GM12801 (cell line): ENCODE measurements around the gene TSSK1B.

Experiments
- TF ChIP-seq, protein P1 (sequence below): IDR thresholded peaks from one replicate; pipeline ENCODE4 v1.5.1; 2011; ENCODE audit warnings: control low read depth; ENCODE audit not compliant: insufficient read length; ENCODE audit errors: extremely low read depth

Gene TSSK1B

DNA sequence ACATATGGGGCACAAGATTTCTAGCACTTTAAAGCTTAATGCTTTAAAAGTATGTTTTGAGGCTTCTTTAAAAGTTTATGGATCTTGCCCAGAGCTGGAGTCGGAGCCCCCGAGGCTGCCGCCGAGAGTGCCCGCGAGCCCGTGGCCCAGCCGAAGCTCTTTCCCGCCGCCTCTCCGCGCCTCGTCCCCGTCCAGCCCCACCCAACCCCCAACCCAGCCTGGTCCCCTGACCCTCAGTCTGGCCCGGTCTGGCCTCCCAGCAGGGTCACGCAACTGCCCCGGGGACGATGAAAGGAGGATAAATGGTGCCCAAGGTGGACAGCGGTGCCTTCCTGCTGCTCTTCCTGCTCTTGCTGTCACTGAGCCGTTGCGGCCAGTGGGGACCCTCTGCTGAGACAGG lies 1.7 kb downstream of the TSSK1B start:
- TF ChIP-seq, protein P1, sequence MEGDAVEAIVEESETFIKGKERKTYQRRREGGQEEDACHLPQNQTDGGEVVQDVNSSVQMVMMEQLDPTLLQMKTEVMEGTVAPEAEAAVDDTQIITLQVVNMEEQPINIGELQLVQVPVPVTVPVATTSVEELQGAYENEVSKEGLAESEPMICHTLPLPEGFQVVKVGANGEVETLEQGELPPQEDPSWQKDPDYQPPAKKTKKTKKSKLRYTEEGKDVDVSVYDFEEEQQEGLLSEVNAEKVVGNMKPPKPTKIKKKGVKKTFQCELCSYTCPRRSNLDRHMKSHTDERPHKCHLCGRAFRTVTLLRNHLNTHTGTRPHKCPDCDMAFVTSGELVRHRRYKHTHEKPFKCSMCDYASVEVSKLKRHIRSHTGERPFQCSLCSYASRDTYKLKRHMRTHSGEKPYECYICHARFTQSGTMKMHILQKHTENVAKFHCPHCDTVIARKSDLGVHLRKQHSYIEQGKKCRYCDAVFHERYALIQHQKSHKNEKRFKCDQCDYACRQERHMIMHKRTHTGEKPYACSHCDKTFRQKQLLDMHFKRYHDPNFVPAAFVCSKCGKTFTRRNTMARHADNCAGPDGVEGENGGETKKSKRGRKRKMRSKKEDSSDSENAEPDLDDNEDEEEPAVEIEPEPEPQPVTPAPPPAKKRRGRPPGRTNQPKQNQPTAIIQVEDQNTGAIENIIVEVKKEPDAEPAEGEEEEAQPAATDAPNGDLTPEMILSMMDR: no peak

DNA sequence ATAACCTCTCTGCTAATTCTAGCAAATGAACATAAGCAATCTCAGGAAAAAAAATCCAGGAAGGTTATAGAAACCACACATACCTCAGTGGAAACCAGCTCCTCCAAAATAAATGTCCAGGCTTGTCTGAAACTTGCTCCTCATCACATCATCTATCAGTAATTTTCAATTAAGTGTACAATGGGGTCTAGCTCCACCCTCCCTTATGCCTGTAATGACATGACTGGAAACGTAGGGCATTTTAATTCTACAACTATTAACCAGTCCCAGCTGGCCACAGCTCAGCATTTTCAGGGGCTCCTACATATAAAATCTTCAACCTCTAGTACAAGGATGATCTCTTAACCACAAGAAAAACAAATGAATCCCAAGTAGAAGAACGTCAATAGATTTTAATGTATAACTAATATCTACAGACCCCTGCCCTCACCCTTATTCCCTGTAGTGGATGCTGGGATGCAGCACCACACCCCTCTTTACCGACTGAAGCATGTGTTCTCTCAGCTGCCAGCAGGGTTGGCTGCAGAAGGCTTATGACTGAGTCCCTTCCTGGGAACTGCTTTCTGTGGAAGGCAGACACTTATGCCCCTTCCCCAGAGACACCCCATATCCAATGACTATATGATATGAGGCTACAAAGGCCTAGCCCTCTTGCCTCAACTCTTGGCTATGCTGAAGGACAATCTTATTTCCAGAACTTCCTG lies 6.8 kb downstream of the TSSK1B start:
- TF ChIP-seq, protein P1: no peak

DNA sequence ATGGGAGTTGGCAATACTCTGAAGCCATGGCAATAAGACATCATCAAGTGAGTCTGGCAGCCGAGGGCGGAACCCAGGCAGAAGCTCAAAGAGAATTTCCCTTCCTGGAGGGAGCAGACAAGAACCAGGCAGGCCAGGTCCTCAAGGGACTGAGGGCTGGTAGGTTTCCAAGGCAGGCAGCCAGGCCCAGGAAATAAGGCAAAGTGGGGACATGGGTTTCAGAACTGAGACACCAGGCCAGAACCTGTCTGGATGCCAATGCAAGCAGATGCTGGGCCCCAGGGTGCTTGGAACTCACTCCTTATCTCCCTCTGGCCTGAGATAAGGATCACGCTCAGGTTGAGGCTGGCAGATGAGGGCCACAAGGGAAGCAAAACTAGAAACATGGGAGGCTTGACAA lies 8.9 kb downstream of the TSSK1B start:
- TF ChIP-seq, protein P1: no peak

DNA sequence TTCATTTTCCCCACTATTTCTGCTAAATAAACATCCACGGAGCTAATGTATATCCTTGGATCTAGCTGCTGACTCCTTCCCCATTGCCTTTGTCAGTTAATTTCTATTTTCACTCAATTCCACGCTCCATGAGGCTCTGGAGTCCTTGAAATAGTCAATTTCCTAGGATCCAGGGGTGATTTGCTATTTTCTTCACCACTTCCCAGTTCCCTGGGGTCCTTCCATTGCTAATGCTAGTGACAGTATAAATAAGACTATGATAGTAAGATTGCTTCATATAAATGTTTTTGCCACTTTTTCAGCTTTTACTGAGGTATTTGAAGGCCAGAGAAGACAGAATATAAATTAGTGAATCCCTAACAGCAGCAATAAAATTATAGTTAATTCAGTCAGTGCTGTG lies 13.1 kb downstream of the TSSK1B start:
- TF ChIP-seq, protein P1: no peak

DNA sequence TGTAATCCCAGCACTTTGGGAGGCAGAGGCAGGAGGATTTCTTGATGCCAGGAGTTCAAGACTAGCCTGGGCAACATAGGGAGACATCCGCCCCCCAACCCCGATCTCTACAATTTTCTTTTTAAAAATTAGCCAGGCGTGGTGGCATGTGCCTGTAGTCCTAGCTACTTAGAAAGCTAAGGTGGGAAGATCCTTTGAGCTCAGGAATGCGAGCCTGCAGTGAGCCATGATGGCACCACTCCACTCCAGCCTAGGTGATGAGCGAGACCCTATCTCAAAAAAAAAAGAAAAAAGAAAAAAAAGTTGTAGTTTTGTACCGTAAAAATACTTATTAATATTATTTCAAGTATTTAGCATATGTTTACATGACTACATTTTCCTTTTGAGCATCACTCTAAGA lies 29.3 kb downstream of the TSSK1B start:
- TF ChIP-seq, protein P1: no peak

DNA sequence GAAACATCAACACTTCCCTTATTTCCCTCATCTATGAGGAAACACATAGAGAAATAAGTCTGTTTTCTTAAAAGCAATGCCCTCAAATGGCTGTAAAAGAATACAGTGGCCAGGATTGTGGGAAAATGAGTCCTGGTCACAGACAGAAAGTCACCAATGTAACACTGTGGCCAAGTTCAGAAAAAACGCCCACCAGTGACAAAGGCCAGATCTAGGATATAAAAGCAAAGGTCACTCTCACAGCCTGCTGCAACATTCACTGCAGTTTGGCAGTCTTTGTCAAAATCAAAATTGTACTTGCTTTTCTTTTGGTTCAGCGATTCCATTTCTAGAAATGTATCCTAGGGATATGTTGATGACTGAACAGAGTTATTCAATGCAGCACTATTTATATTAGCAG lies 30.5 kb downstream of the TSSK1B start:
- TF ChIP-seq, protein P1: no peak

DNA sequence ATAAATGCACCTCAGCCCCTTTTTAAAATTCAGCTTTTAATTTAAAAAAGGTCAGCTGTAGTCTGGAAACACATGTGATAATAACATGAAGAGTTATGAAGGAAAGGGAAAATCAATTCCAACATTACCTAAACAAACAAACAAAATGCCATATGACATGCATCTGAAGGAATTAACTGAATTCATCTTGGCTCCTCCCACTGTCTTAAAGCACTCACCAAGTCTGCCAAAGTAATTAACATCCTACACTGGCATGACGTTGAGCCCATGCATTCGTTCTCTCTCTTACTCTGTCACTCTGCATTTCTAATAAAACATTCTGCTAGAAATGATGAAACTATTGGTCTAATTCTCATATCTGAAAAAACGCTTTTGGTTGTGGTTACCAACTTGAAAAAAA lies 37.7 kb downstream of the TSSK1B start:
- TF ChIP-seq, protein P1: no peak
